ENCODE data around the gene PIAS3.

The PIAS3 gene

DNA sequence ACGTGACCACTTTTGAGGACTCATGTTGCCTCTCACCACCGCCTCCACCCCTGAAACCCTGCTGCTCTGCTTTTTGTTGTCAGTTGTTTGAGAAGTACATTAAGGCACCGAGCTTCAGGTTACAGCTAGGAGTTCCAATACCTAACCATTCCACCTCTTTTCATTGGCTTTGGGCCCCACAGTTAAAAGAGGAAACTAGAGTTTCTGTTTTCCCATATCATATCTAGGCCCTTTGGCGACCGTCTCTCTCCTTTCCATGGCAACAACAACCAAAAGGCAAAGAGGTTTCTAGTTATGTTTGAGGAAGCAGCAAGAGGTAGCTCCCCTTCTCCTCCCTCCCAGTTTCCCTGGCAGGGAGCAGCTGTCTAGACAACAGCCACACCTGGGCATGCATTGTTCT lies 20.9 kb upstream of the PIAS3 start:
- Histone ChIP-seq H3K4me1 (ENCODE audit: control insufficient read depth, insufficient read depth, low read length) (no peaks in the 10 kb centered on the region), H3K27ac (ENCODE audit: extremely low read depth, low read depth, low read length) (no peak overlapping the region), H3K9me3 (ENCODE audit: control insufficient read depth, insufficient read depth, low read depth, low read length) (no peaks in the 10 kb centered on the region), H3K36me3 (ENCODE audit: control insufficient read depth in 2 of 2, insufficient read depth in 1 of 2, low read length in 2 of 2) (no peaks in the 10 kb centered on the region), H3K4me3 (ENCODE audit: low read depth, low read length) (no peak overlapping the region)
- ChIA-PET POLR2A (interaction anchor here (1.0 kb wide), 1 partner anchor 21 kb away, joined by 5 read pairs; the partner anchor contains the start of gene PIAS3), CTCF (interaction anchor here (0.9 to 7.5 kb wide), 3 partner anchors 12 to 34 kb away, joined by 5 to 70 read pairs (median 17); partner anchors contain the start of gene NUDT17)
- TF ChIP-seq ZNF202 (tag by site-specific recombination; IDR thresholded peaks at IDR 0.05; ENCODE audit: borderline replicate concordance) (no peak), ZNF776 (tag by site-specific recombination; IDR thresholded peaks at IDR 0.05; ENCODE audit: borderline replicate concordance) (no peak), ZNF175 (tag by site-specific recombination; IDR thresholded peaks at IDR 0.05) (no peak), PRDM10 (tag by site-specific recombination; IDR thresholded peaks at IDR 0.05) (no peak), ZNF548 (tag by site-specific recombination; IDR thresholded peaks at IDR 0.05) (no peak), HIC1 (tag by site-specific recombination; IDR thresholded peaks at IDR 0.05) (no peak), ZNF585B (tag by site-specific recombination; IDR thresholded peaks at IDR 0.05) (no peak)
- TF ChIP-seq, protein P1, sequence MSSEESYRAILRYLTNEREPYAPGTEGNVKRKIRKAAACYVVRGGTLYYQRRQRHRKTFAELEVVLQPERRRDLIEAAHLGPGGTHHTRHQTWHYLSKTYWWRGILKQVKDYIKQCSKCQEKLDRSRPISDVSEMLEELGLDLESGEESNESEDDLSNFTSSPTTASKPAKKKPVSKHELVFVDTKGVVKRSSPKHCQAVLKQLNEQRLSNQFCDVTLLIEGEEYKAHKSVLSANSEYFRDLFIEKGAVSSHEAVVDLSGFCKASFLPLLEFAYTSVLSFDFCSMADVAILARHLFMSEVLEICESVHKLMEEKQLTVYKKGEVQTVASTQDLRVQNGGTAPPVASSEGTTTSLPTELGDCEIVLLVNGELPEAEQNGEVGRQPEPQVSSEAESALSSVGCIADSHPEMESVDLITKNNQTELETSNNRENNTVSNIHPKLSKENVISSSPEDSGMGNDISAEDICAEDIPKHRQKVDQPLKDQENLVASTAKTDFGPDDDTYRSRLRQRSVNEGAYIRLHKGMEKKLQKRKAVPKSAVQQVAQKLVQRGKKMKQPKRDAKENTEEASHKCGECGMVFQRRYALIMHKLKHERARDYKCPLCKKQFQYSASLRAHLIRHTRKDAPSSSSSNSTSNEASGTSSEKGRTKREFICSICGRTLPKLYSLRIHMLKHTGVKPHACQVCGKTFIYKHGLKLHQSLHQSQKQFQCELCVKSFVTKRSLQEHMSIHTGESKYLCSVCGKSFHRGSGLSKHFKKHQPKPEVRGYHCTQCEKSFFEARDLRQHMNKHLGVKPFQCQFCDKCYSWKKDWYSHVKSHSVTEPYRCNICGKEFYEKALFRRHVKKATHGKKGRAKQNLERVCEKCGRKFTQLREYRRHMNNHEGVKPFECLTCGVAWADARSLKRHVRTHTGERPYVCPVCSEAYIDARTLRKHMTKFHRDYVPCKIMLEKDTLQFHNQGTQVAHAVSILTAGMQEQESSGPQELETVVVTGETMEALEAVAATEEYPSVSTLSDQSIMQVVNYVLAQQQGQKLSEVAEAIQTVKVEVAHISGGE (tag by site-specific recombination; conservative IDR thresholded peaks at IDR 0.05; ENCODE audit: low read depth): no peak
- TF ChIP-seq, protein P2, sequence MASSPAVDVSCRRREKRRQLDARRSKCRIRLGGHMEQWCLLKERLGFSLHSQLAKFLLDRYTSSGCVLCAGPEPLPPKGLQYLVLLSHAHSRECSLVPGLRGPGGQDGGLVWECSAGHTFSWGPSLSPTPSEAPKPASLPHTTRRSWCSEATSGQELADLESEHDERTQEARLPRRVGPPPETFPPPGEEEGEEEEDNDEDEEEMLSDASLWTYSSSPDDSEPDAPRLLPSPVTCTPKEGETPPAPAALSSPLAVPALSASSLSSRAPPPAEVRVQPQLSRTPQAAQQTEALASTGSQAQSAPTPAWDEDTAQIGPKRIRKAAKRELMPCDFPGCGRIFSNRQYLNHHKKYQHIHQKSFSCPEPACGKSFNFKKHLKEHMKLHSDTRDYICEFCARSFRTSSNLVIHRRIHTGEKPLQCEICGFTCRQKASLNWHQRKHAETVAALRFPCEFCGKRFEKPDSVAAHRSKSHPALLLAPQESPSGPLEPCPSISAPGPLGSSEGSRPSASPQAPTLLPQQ (tag by site-specific recombination; IDR thresholded peaks at IDR 0.05): peak; percentile 80
- TF ChIP-seq, protein P3, sequence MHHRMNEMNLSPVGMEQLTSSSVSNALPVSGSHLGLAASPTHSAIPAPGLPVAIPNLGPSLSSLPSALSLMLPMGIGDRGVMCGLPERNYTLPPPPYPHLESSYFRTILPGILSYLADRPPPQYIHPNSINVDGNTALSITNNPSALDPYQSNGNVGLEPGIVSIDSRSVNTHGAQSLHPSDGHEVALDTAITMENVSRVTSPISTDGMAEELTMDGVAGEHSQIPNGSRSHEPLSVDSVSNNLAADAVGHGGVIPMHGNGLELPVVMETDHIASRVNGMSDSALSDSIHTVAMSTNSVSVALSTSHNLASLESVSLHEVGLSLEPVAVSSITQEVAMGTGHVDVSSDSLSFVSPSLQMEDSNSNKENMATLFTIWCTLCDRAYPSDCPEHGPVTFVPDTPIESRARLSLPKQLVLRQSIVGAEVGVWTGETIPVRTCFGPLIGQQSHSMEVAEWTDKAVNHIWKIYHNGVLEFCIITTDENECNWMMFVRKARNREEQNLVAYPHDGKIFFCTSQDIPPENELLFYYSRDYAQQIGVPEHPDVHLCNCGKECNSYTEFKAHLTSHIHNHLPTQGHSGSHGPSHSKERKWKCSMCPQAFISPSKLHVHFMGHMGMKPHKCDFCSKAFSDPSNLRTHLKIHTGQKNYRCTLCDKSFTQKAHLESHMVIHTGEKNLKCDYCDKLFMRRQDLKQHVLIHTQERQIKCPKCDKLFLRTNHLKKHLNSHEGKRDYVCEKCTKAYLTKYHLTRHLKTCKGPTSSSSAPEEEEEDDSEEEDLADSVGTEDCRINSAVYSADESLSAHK (tag by site-specific recombination; IDR thresholded peaks at IDR 0.05): 0 out of 2 replicates have a peak, but pooled peaks have one; percentile 57

Data from HEK293 (cell line).